ELF-1 (cell line): ENCODE data around the gene MRPS5.

ENCODE experiments used
- DNase-seq: peaks from one replicate; pipeline ENCODE4 v3.0.0-alpha.2; 2016; ENCODE audit warnings: low read depth, low spot score

Gene MRPS5

DNA sequence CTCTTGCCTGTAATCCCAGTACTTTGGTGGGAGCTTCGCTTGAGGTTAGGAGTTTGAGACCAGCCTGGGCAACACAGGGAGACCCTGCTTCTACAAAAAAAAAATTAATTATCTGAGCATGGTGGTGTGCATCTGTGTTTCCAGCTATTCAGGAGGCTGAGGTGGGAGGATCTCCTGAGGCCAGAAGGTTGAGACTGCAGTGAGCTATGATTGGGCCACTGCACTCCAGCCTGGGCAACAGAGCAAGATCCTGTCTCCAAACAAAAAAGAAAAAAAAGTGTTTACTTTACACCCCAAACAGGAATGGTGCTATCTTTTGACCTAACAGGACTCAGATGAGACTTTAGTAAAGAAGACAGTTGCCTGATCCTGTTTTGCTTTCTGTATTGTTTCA is 60.5 kb downstream of the MRPS5 start:
- DNase-seq, result no peak

DNA sequence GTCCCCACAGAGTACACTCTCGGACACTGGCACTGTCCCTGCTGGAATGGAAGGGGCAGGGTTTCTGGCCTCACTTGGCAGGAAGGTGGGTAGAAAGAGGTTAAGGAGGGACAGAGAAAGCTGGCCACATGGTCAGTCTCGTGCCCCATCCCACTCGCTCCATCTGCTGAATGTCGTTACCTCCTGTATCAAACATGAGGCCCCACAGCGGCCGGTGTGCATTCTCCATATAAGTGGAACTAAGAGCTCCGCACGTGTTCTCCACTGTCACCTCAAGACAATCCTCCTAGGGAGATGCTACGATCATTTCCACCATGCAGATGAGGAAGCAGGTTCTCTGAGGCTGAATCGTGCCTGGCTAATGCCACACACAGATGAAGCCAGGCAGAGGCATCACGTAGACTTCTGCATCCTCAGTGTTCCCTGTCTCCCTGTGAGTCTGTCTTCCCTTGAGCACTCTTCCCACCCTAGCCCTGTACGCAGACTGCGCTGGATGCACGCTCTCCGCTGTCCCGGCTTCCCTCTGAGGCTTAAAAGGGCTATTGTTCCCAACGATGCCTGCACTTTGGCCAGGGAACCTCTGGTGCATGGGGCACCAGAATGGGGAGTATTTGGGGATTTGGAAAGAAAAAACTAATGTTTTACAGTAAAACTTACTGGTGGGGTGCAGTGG is 61.0 kb downstream of the MRPS5 start:
- no peak for DNase-seq

DNA sequence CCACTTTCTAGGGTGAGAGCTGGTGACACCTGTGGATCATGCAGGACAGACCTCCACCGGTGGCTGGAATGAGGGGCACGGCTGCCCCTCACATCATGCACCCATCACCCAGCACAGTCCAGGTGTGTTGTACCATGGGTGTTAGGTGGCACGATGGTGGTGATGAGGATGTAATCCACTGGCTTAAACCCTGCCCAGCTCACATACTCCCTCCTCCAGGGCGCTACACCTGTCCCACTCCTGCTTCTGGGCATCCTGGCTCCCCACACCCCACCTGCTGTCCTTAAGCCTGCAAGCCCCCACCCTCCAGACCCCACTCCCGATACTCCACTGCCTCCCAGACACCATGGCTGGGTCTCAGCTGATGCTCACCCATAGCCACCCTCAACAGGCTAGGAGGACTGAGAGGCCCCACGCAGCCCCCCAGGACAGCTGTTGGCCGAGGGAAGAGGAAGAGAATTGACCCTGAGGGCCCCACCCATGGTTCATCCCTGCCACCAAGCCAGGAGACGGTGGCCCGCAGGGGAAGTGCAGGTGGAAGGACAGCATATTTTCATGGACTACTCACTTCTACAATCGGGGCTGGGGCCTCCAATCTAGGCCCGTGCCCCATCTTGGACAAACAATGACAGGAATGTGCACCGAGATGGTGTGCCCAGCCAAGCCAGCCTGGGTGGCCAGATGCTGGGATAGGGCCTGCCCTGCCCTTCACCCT is 61.8 kb downstream of the MRPS5 start:
- no peak for DNase-seq

- no peak for DNase-seq
These were observed 62.5 kb downstream of the MRPS5 start for GRCh38 chr2:95058989-95059641.

GRCh38 chr2:95058466-95058988 is 63.1 kb downstream of the MRPS5 start:
- no peak for DNase-seq

- no peak for DNase-seq
These were observed 63.9 kb downstream of the MRPS5 start for GRCh38 chr2:95057535-95058370.

GRCh38 chr2:95056461-95057459 is 64.8 kb downstream of the MRPS5 start:
- DNase-seq, result no peak

- DNase-seq, result no peak
These were observed 65.6 kb downstream of the MRPS5 start for GRCh38 chr2:95056044-95056443.

- DNase-seq, result no peak
These were observed 66.3 kb downstream of the MRPS5 start for GRCh38 chr2:95055262-95055661.

GRCh38 chr2:95054016-95054415 is 67.6 kb downstream of the MRPS5 start:
- no peak for DNase-seq

DNA sequence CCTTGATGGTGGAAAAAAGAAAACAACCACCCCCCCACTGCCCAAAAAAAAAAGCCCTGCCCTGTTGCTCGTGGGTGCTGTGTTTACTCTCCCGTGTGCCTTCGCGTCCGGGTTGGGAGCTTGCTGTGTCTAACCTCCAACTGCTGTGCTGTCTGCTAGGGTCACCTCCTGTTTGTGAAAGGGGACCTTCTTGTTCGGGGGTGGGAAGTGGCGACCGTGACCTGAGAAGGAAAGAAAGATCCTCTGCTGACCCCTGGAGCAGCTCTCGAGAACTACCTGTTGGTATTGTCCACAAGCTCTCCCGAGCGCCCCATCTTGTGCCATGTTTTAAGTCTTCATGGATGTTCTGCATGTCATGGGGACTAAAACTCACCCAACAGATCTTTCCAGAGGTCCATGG is 68.1 kb downstream of the MRPS5 start:
- DNase-seq, result peak; percentile 54

GRCh38 chr2:95052804-95053479 is 68.7 kb downstream of the MRPS5 start:
- DNase-seq, result no peak

GRCh38 chr2:95052307-95052706 is 69.3 kb downstream of the MRPS5 start:
- DNase-seq, result no peak

DNA sequence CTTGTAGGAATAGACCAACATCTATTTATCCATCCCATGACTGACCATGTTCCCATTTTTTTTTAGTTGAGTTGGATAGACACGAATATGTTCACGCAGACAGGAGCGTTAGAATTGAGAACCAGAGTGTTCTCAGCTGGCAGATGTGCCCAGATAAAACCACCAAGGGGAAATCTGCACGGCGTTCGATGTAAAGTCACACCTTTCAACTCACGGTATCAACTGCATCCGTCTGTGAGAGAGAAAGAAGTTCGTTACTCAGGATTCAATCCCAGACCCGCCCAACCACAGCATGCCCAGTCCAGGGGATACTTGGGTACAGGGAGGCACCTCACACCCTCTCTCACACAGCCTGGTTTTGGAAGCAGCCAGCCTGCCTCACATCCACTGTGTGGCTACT is 70.0 kb downstream of the MRPS5 start:
- DNase-seq, result no peak

DNA sequence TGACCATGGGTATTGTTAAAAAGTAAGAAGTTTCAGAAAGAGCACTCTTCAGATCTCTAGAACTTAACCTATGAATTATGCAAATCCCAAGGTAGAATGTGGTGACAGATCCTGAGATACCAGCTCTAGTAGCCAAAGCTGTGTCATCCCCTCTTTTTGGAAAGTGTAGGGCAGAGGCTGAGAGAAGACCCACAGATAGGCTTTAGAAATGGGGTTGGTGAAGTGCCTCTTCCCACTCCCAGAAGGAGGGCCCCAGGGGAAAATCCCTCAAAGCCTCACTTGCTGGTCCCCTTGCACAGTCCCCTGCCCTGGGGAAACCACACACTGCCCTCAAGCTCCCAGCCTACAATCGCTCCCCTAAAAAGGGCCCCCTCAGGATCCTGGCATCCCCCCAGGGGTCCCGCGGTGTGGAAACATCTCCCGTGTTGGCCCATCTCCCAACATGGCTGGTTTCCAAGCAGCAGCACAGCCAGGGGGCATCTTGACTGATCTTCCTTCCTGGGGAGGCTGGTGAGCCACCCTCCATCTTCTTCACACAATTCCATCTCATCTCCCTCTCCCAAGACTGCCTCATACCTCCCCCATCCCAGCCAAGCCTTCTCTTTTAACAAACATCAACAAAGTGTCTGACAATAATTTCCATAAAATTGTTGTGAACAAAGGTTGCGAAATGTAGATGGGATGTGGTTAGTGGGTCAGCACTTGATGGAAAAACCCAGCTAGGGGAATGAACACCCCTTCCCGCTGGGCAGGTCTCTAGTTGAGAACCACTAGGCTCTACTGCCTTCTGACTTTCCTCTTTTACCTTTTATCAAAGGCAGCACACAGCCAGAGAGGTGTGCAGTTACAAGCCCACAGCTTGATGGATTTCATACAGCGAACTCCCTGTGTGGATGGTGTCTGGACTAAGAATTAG is 71.0 kb downstream of the MRPS5 start:
- no peak for DNase-seq

DNA sequence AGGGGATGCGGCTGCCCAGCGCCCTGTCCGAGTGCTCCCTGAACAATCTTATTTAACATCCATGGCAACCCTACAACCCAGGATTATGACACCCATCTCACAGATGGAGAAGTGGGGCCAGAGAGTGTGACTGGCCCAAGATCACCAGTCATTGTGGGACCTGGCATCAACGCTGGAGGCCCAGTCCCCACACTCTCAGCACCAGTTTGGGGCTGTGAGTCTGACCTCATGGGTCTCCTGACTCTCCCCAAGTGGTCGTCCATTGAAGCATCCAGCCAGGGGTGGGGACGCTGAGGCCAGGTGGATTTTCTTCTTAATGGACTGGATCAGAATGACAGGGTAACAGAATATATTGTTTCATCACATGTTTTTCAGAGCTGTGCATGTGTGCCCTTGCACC is 71.6 kb downstream of the MRPS5 start:
- DNase-seq, result no peak

DNA sequence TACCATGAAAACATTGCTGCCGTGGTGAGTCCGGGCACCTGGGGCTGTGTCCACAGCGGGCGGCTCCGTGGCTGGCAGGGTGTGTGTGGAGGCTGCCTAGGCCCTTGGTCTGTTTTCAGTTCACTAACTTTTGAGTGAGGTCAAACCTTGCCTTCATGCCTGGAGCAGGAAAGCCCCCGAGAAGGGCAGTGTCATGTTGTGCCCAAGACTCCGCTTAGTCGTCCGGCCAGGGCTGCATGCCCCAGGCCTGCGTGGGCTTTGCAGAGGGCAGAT is 72.0 kb downstream of the MRPS5 start:
- DNase-seq, result no peak

GRCh38 chr2:95048825-95049682 is 72.6 kb downstream of the MRPS5 start:
- no peak for DNase-seq
